Esophagus muscularis mucosa (tissue), 4 donors: ENCODE measurements around the gene AFF1.

Experiments
- CTCF ChIP-seq, 3 experiments: fragments of 200-600 bp in 2 of 3; fragments of 450-650 bp in 1 of 3; sonication (generic) in 2 of 3; IDR thresholded peaks; one replicate each; pipeline ENCODE4 v1.5.1; 2017 to 2019; ENCODE audit warnings: antibody characterized with exemption in 3 of 3, mild to moderate bottlenecking in 2 of 3, moderate library complexity in 1 of 3
- EP300 ChIP-seq: sonication (generic); formaldehyde crosslinking; IDR thresholded peaks from one replicate; pipeline ENCODE4 v1.6.1; 2017; ENCODE audit warnings: antibody characterized with exemption
- POLR2A ChIP-seq: fragments of 450-650 bp; IDR thresholded peaks from one replicate; pipeline ENCODE4 v1.6.1; 2017; ENCODE audit warnings: antibody characterized with exemption, moderate library complexity, mild to moderate bottlenecking, low read depth
- POLR2AphosphoS5 ChIP-seq, 2 donors: sonication (generic); formaldehyde crosslinking; IDR thresholded peaks; one replicate each; pipeline ENCODE4 v1.6.1; 2017; ENCODE audit warnings: antibody characterized with exemption in 2 of 2

GRCh38 chr4:87009095-87009648, 74.4 kb downstream of the AFF1 start:
- TF ChIP-seq CTCF (IDR thresholded peaks at IDR 0.05) (no peak), POLR2A (no peak), POLR2AphosphoS5 (IDR thresholded peaks at IDR 0.05) (peak; percentile 29 to 45), EP300 (no peak)
